Measurements from ENCODE around the gene NHERF2.
"Not testable (repeated sequence)": the region's sequence is repeated elsewhere in the genome, so short reads cannot be mapped to it uniquely, and the experiment has no call there.

Gene NHERF2

GRCh38 chr16:2007081-2007836 is 19.4 kb upstream of the NHERF2 start:
- FAIRE-seq: no peak

GRCh38 chr16:2008009-2008526 is 18.6 kb upstream of the NHERF2 start:
- no peak for FAIRE-seq

GRCh38 chr16:2008631-2009163 is 18.0 kb upstream of the NHERF2 start:
- no peak for FAIRE-seq

- no peak for FAIRE-seq
These were observed 17.5 kb upstream of the NHERF2 start for GRCh38 chr16:2009164-2009711.

DNA sequence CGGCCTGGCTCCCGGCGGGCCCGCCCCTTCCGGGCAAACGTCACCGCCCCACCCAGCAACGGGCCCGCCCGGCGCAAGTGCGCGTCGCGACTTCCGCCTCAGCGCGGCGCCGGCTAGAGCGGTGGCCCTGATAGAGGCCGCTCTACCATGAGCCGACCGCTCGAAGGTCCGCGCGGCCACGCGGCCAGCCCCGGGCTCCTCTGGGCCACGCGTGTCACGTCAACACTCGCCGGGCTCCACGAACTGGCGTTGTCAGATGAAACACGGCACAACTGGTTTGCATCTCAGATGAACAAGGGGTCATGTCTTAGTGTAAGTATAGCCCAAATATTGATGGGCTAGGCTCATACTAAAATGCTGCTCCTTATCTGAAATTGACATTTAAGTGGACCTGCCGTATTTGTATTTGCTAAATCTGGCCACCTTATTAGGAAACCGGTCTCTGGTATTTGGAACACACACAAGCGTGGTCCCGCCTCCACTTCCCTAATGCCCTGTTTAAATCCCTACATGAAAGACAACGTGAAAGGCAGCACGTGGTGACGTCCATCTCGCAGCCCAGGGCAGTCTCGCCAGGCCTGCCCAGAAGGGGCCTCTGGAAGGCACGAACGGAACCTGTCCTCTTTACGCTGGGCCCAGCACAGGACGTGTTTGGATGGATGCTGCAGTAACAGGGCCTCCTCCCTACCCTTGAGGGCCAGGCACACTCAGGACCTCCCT is 16.8 kb upstream of the NHERF2 start, which contains the start of gene ZNF598:
TSS of gene ZNF598 (minus strand) at position 31 of the 720 bp plus-strand sequence.
- FAIRE-seq: no peak

GRCh38 chr16:2011726-2012125 is 15.0 kb upstream of the NHERF2 start:
- FAIRE-seq: not testable (repeated sequence)

DNA sequence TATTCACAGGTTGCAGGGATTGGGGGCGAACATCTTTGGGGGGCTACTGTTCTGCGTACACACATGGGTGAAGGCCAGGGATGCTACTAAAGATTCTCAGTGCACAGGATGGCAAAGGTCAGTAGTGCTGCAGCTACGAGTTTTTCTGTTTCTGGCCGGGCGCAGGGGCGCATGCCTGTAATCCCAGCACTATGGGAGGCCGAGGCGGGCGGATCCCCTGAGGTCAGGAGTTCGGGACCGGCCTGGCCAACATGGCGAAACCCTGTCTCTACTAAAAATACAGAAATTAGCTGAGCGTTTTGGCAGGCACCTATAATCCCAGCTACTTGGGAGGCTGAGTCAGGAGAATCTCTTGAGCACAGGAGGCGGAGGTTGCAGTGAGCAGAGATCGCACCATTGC is 13.2 kb upstream of the NHERF2 start:
- FAIRE-seq: no peak

DNA sequence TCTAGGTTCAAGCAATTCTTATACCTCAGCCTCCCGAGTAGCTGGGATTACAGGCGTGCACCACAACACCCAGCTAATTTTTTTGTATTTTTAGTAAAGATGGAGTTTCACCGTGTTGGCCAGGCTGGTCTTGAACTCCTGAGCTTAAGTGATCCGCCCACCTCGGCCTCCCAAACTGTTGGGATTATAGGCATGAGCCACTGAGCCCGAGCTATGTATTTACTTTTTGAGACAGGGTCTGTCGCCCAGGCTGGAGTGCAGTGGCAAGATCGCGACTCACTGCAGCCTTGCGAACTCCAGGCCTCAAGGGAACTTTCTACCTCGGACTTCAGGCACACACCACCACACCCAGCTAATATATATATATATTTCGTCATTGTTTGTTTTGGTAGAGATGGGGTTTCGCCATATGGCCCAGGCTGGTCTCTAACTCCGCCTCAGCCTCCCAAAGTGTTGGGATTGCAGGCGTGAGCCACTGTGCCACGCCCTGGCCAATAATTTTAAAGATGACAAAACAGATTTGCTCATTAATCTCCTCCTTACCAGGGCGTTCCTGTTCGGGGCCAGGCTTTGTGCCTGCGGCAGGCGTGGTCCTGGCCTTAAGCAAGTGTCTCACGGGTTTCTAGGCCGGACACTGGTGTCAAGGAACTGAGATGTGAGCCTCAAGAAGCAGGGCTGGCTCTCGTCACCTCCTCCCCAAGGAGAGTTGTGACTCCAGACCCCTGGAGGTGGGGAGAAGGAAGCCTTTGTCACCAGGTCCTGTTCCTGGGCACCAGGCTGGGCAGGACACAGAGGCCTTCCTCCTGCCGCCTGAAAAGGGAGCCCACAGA is 11.4 kb upstream of the NHERF2 start:
- no peak for FAIRE-seq

DNA sequence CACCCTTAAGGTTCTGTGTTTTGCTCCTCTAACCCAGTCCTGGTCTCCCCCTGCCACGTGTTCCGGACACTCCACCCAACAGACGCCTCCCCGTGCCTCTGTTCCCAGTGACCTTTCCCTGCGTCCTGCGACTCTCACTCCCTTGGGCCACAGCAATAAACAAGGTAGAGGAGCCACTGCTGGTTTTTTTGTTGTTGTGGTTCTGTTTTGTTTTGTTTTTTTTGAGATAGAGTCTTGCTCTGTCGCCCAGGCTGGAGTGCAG is 10.8 kb upstream of the NHERF2 start:
- no peak for FAIRE-seq

GRCh38 chr16:2016407-2016922 is 10.2 kb upstream of the NHERF2 start:
- FAIRE-seq: no peak

DNA sequence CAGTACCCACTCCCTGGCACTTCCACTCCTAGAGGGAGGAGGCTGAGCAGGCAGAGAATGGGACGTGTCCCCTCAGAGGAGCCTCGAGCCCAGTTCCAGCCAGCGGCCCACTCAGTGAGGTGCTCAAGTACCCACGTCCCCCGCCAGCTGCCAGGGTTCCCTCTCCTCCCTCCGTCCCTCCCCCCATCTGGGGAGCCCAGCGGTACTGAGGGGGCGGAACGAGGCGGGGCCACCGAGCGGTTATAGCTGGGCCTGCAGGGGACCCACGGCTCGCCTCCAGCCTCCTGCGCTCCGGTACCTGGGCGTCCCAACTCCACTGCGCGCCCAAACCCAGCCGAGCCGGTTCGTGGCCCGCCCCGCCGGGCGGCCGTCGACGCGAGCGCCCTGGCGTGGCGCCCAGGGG is 7.2 kb upstream of the NHERF2 start, which contains the start of gene NPW:
TSS of gene NPW (plus strand) at position 268 of the 403 bp plus-strand sequence.
- FAIRE-seq: no peak

DNA sequence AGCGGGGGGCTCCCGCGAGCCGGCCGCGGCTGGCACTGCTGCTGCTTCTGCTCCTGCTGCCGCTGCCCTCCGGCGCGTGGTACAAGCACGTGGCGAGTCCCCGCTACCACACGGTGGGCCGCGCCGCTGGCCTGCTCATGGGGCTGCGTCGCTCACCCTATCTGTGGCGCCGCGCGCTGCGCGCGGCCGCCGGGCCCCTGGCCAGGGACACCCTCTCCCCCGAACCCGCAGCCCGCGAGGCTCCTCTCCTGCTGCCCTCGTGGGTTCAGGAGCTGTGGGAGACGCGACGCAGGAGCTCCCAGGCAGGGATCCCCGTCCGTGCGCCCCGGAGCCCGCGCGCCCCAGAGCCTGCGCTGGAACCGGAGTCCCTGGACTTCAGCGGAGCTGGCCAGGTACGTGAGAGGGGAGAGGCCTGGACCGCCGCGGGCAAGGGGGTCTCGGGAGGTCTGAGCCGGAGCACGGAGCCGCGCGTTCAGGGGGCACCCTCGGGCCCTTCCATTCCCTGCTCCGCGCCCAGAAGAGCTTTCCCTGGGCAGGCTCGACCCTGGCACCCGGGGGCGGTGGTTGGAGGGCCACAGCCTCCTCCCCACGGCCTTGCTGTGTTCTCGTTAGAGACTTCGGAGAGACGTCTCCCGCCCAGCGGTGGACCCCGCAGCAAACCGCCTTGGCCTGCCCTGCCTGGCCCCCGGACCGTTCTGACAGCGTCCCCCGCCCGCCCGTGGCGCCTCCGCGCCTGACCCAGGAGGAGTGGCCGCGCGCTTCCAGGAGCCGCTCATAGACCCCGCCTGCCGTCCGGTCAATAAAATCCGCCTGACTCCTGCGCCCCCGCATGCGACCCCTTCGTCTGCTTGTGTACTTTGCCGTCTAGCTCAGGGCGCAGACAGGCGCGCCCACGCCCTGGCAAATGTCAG is 6.5 kb upstream of the NHERF2 start:
- FAIRE-seq: no peak

- FAIRE-seq: no peak
These were observed 4.0 kb upstream of the NHERF2 start for GRCh38 chr16:2022723-2023091.

DNA sequence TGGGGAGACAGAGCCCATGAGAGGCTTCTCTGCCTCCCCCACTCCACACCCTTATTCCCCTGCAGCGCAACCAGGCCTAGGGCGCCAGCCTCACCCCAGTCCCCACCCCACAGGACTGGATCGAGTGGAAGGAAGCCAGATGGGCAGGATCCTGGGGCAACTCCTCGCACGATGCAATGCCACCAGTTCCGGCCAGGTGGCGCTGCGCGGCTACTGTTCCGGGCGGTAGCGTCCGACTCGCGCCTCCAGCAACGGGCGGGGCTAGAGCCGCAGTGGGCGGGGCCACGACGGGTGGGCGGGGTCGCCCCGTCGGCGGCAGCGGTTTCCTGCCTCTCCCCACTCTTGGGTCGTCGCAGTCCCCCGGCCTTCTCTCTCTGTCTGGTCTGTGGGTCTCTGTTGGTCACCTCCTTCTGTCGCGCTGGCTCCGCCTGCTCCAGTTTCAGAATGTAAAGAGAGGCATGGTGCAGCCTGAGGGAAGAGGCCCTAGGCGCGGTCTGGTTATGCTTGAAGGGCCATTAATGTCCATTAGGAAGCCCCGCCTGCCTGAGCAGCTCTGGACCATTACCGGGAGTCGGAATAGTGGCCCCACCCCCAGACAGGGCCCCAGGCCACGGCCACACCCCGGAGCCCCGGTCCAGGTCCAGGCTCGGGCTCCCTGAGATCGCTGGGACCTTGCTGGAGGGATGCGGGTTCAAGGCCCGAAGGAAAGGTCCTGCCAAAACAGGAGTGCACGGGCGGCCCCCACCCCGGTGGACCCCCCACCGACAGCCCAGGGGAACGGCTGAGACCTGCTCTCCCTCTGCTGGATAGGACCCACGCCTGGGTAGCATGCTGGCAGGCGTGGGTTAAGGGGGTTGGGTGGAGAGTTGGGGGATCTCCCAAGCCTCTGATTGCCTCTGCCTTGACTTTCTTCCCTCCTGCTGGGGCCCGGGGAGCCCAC is 3.3 kb upstream of the NHERF2 start:
- FAIRE-seq: peak; percentile 46

- no peak for FAIRE-seq
These were observed 2.7 kb upstream of the NHERF2 start for GRCh38 chr16:2024032-2024420.

DNA sequence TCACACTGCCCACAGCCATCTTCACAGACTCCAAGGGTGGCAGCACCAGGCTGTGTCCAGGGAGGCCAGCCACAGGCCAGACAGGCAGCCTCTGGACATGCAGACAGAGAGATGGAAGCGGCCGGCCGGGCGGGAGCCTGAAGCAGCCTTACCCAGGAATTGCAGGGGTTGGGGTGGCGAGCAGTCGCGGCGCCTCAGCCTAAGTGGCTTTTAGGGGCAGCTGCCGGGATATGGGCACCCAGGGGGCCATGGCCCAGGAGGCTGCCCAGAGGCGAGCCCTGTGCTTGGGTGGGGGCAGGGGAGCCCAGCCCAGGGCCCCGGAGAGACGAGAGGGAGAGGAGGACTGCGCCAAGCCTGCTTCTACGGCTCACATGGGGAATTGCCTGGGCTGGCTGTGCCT is 1.5 kb upstream of the NHERF2 start:
- no peak for FAIRE-seq

- FAIRE-seq: no peak
These were observed 733 bp upstream of the NHERF2 start for GRCh38 chr16:2025878-2026460.

- no peak for FAIRE-seq
These were observed 615 bp downstream of the NHERF2 start for GRCh38 chr16:2027024-2028010.

DNA sequence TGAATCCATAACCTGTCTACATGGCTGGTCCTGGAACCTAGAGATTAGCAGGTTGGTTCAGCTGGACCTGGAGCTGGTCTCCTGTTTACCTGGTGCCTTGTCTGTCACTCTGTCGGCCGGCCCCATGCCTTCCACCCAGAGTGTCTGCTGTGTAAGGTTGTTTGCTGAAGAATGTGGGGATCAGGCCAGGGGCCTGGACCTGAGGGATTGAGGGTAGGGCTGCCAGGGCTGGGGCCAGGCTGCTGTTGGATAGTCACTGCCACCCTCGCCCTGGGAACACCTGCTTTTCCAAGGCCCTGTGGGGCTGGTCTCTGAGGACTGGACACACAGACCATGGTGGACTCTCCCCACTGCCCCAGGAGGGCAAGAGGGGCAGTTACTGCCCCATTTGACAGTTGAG is 1.4 kb downstream of the NHERF2 start:
- no peak for FAIRE-seq
